HepG2 (cell line): ENCODE measurements around the gene LYPD4. TPM values are rescaled to one million over a fixed set of nuclear protein-coding genes. Genes with fewer than 3 reads are reported as not detected.
A peak's percentile ranks its signal among the peaks of the same experiment; 100 is the strongest.

Experiments
- CCDC6 ChIP-seq: sonication (generic); formaldehyde crosslinking; IDR thresholded peaks from 2 replicates; pipeline ENCODE4 v1.8.1; 2022; ENCODE audit warnings: mild to moderate bottlenecking, missing genetic modification reagents, moderate library complexity
- KDM2A ChIP-seq: sonication (generic); formaldehyde crosslinking; IDR thresholded peaks from 2 replicates; pipeline ENCODE4 v1.4.0; 2020; ENCODE audit warnings: low read depth, missing genetic modification reagents, borderline replicate concordance
- KDM4B ChIP-seq: sonication (generic); formaldehyde crosslinking; IDR thresholded peaks from 2 replicates; pipeline ENCODE4 v1.4.0; 2020; ENCODE audit warnings: missing genetic modification reagents
- KLF12 ChIP-seq: sonication (generic); formaldehyde crosslinking; IDR thresholded peaks from 2 replicates; pipeline ENCODE4 v1.4.0; 2020; ENCODE audit warnings: missing genetic modification reagents, borderline replicate concordance
- KLF16 ChIP-seq, 2 experiments: sonication (generic) in 1 of 2; formaldehyde crosslinking in 1 of 2; IDR thresholded peaks; 2 replicates each; pipeline versions ENCODE4 v1.6.1 to v1.8.0; 2016 to 2023; ENCODE audit warnings: missing genetic modification reagents in 2 of 2, missing compliant biosample characterization in 1 of 2
- NFYB ChIP-seq: sonication (generic); formaldehyde crosslinking; IDR thresholded peaks from 2 replicates; pipeline ENCODE4 v1.4.0; 2020; ENCODE audit warnings: missing genetic modification reagents
- SP1 ChIP-seq, 2 experiments: fragments of 450-650 bp in 1 of 2; sonication (generic) in 1 of 2; formaldehyde crosslinking in 1 of 2; IDR thresholded peaks; 2 replicates each; pipeline versions ENCODE4 v1.4.0 to v1.6.1; 2016 to 2020; ENCODE audit warnings: missing genetic modification reagents in 1 of 2
- TOPORS ChIP-seq: sonication (generic); formaldehyde crosslinking; IDR thresholded peaks from 2 replicates; pipeline ENCODE4 v1.8.0; 2023; ENCODE audit warnings: mild to moderate bottlenecking, missing genetic modification reagents
- ZNF232 ChIP-seq: sonication (generic); formaldehyde crosslinking; IDR thresholded peaks from 2 replicates; pipeline ENCODE4 v1.4.0; 2020; ENCODE audit warnings: missing genetic modification reagents, borderline replicate concordance
- ZNF256 ChIP-seq: sonication (generic); formaldehyde crosslinking; conservative IDR thresholded peaks from 2 replicates; pipeline ENCODE4 v1.4.0; 2020; ENCODE audit warnings: missing genetic modification reagents
- ZNF3 ChIP-seq: IDR thresholded peaks from 2 replicates; pipeline ENCODE4 v1.7.0; 2017; ENCODE audit warnings: inconsistent platforms
- ZNF432 ChIP-seq: sonication (generic); formaldehyde crosslinking; IDR thresholded peaks from 2 replicates; pipeline ENCODE4 v1.5.0; 2020; ENCODE audit warnings: missing genetic modification reagents, mild to moderate bottlenecking, borderline replicate concordance
- ZNF558 ChIP-seq: sonication (generic); formaldehyde crosslinking; IDR thresholded peaks from 2 replicates; pipeline ENCODE4 v1.9.0; 2022; ENCODE audit warnings: mild to moderate bottlenecking, missing genetic modification reagents, borderline replicate concordance
- ZSCAN30 ChIP-seq: sonication (generic); formaldehyde crosslinking; IDR thresholded peaks from 2 replicates; pipeline ENCODE4 v1.5.0; 2020; ENCODE audit warnings: mild to moderate bottlenecking, missing genetic modification reagents
- polyA plus RNA-seq, 8 experiments: library from polyadenylated mRNA; depleted of rRNA in 3 of 8; stranded (reverse) in 7 of 8; unstranded in 1 of 8; fragments of >200 nt; fragmentation: Illumina TruSeq in 4 of 8; extraction: Trizol in 4 of 8; gene quantifications; 2 replicates each; pipeline versions ENCODE4 v1.2.1 to v1.2.3, GENCODE V29; 2011 to 2016; ENCODE audit warnings: low read depth in 4 of 8, missing spikeins in 1 of 8, mixed read lengths in 1 of 8; ENCODE audit not compliant: insufficient read depth in 1 of 8
- total RNA-seq, 5 experiments: library from RNA; depleted of rRNA; stranded (reverse); fragments of >200 nt; fragmentation: Illumina TruSeq; extraction: Trizol; gene quantifications; 2 replicates each; pipeline ENCODE4 v1.2.3, GENCODE V29; 2016; ENCODE audit warnings: low read depth in 1 of 5
- TF ChIP-seq, protein P1 (sequence below): IDR thresholded peaks from 2 replicates; pipeline ENCODE4 v1.6.1; 2016; ENCODE audit warnings: low read depth, control low read depth
- TF ChIP-seq, protein P2 (sequence below): sonication (generic); formaldehyde crosslinking; IDR thresholded peaks from 2 replicates; pipeline ENCODE4 v1.4.0; 2020; ENCODE audit warnings: missing genetic modification reagents
- TF ChIP-seq, protein P3 (sequence below): sonication (generic); IDR thresholded peaks from 2 replicates; pipeline ENCODE4 v1.6.1; 2016; ENCODE audit warnings: low read depth, borderline replicate concordance
- TF ChIP-seq, protein P4 (sequence below): sonication (generic); formaldehyde crosslinking; IDR thresholded peaks from 2 replicates; pipeline ENCODE4 v1.5.0; 2020; ENCODE audit warnings: missing genetic modification reagents
- TF ChIP-seq, protein P5 (sequence below): IDR thresholded peaks from 2 replicates; pipeline ENCODE4 v1.6.1; 2016; ENCODE audit warnings: missing compliant biosample characterization, missing genetic modification reagents, borderline replicate concordance

LYPD4 gene
- total and polyA plus RNA-seq, 2 of the 13 experiments (the other 11 are each of a cell fraction or from before 2014, with no cell fraction given) = not detected

DNA sequence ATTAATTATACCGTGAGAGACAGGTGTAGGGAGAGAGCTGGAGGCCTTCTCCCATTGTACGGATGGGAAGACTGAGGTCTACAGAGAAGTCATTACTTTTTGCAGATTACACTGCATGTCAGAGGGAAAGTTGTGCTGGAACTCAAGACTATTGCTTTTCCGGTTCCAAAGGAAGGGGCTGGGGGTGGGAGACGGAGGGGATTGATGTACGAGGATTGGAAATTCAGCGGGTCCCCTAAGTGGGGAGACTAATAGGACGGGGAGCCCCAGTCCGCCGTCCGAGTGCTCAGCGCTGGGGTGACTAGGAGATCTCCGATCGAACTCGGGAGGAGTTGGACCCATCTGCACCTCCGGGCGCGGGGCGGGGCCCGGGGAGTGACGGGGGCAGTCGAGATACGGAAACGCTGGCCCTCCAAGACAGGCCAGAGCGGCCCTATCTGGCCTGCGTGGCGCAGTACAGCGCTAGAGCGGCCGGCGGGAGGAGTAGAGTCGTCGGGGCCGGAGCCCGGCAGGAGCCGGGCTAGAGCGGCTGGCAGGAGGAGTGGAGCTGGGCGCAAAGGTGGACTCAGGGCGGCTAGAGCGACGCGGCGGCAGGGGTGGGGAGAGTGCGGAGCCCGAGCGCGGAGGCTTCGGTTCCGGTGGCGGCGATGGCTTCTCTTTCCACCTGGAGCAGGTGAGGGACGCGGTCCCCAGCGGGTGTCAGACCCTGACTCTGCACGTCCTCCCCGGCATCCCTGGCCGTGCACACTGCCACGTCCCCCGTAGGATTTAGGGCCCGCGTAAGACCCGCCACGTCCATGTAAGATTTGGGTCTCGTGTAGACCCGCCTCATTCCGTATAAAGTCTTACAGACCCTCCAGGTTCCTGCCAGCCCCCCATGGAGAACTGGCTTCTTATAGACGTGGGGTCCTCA is 39.6 kb upstream of the LYPD4 start (continued):
- TF ChIP-seq, protein P1, sequence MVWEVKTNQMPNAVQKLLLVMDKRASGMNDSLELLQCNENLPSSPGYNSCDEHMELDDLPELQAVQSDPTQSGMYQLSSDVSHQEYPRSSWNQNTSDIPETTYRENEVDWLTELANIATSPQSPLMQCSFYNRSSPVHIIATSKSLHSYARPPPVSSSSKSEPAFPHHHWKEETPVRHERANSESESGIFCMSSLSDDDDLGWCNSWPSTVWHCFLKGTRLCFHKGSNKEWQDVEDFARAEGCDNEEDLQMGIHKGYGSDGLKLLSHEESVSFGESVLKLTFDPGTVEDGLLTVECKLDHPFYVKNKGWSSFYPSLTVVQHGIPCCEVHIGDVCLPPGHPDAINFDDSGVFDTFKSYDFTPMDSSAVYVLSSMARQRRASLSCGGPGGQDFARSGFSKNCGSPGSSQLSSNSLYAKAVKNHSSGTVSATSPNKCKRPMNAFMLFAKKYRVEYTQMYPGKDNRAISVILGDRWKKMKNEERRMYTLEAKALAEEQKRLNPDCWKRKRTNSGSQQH (CRISPR knock-in tag) = no peak; the same call in 1 of the 2 replicates
- TF ChIP-seq ZNF232 (peak; percentile 78; the same call in 1 of the 2 replicates), CCDC6 (CRISPR knock-in tag) (no peak), ZNF256 (CRISPR knock-in tag) (no peak; the same call in 1 of the 2 replicates), ZNF3 (CRISPR knock-in tag) (no peak), KDM2A (CRISPR knock-in tag) (peak; percentile 98), KDM4B (peak; percentile 85), NFYB (CRISPR knock-in tag) (peak; percentile 56), TOPORS (CRISPR knock-in tag) (no peak), ZSCAN30 (CRISPR knock-in tag) (0 out of 2 replicates have a peak, but pooled peaks have one; percentile 73), ZNF432 (CRISPR knock-in tag) (no peak), KLF16 (CRISPR knock-in tag; IDR thresholded peaks at IDR 0.05) (peak in 1 of 2 experiments; percentile 96; a peak in 2 of 4 replicates), ZNF558 (CRISPR knock-in tag) (0 out of 2 replicates have a peak, but pooled peaks have one; percentile 84), KLF12 (CRISPR knock-in tag) (peak; percentile 90; the same call in 1 of the 2 replicates), SP1 (IDR thresholded peaks at IDR 0.05) (no peak), SP1 (CRISPR knock-in tag; IDR thresholded peaks at IDR 0.05) (peak; percentile 59)
- TF ChIP-seq, protein P2, sequence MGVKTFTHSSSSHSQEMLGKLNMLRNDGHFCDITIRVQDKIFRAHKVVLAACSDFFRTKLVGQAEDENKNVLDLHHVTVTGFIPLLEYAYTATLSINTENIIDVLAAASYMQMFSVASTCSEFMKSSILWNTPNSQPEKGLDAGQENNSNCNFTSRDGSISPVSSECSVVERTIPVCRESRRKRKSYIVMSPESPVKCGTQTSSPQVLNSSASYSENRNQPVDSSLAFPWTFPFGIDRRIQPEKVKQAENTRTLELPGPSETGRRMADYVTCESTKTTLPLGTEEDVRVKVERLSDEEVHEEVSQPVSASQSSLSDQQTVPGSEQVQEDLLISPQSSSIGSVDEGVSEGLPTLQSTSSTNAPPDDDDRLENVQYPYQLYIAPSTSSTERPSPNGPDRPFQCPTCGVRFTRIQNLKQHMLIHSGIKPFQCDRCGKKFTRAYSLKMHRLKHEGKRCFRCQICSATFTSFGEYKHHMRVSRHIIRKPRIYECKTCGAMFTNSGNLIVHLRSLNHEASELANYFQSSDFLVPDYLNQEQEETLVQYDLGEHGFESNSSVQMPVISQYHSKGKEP (CRISPR knock-in tag) = peak; percentile 56; the same call in 1 of the 2 replicates
- TF ChIP-seq, protein P3, sequence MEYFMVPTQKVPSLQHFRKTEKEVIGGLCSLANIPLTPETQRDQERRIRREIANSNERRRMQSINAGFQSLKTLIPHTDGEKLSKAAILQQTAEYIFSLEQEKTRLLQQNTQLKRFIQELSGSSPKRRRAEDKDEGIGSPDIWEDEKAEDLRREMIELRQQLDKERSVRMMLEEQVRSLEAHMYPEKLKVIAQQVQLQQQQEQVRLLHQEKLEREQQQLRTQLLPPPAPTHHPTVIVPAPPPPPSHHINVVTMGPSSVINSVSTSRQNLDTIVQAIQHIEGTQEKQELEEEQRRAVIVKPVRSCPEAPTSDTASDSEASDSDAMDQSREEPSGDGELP = peak; percentile 69; the same call in 1 of the 2 replicates
- TF ChIP-seq, protein P4, sequence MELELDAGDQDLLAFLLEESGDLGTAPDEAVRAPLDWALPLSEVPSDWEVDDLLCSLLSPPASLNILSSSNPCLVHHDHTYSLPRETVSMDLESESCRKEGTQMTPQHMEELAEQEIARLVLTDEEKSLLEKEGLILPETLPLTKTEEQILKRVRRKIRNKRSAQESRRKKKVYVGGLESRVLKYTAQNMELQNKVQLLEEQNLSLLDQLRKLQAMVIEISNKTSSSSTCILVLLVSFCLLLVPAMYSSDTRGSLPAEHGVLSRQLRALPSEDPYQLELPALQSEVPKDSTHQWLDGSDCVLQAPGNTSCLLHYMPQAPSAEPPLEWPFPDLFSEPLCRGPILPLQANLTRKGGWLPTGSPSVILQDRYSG (CRISPR knock-in tag) = peak; percentile 24; the same call in 1 of the 2 replicates
- TF ChIP-seq, protein P5, sequence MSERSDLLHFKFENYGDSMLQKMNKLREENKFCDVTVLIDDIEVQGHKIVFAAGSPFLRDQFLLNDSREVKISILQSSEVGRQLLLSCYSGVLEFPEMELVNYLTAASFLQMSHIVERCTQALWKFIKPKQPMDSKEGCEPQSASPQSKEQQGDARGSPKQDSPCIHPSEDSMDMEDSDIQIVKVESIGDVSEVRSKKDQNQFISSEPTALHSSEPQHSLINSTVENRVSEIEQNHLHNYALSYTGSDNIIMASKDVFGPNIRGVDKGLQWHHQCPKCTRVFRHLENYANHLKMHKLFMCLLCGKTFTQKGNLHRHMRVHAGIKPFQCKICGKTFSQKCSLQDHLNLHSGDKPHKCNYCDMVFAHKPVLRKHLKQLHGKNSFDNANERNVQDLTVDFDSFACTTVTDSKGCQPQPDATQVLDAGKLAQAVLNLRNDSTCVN = peak; percentile 58; the same call in 1 of the 2 replicates
